GM12878 (cell line): ENCODE results near the gene UBQLN4. TPM values are rescaled to one million over a fixed set of nuclear protein-coding genes. Genes with fewer than 3 reads are reported as not detected.

Source experiments
- ATAC-seq: fragments of 200-7000 bp; cut with Tn5 transposase; 3 replicates; pipeline ENCODE4 v1.9.1; 2020; ENCODE audit warnings: mild to moderate bottlenecking, moderate library complexity
- BruUV-seq: library from RNA; stranded (reverse); fragments of 400-500 nt; replicated peaks from 2 replicates; lab custom pipeline; 2021; lab: Mats Ljungman, UMichigan
- CTCF ChIA-PET: fragments of 300-600 bp; sonication (Branson Sonifier 250); formaldehyde crosslinking; extraction: SDS; loops from one replicate; lab custom pipeline; 2021; ENCODE audit warnings: inconsistent platforms; lab: Yijun Ruan, JAX
- POLR2A ChIA-PET: fragments of 350-600 bp; formaldehyde crosslinking; extraction: SDS; loops from one replicate; lab custom pipeline; 2021; ENCODE audit warnings: inconsistent platforms; lab: Charles Lee
- RAD21 ChIA-PET: fragments of 300-600 bp; sonication (Branson Sonifier 250); formaldehyde crosslinking; loops from one replicate; lab custom pipeline; 2023; ENCODE audit warnings: antibody characterized with exemption; ENCODE audit not compliant: unreplicated experiment; lab: Charles Lee
- SMC1A ChIA-PET: fragments of 300-600 bp; sonication (Branson Sonifier 250); formaldehyde crosslinking; loops from one replicate; lab custom pipeline; 2023; ENCODE audit not compliant: unreplicated experiment, uncharacterized antibody; lab: Charles Lee
- DNase-seq: peaks from one replicate; pipeline ENCODE4 v3.0.0-alpha.2; 2011; ENCODE audit warnings: low read depth, low spot score
- FAIRE-seq: peaks from 3 replicates; lab custom pipeline; 2011; peaks lifted over from hg19 to GRCh38; lab: Jason Lieb, UNC
- H2AFZ ChIP-seq: 2 replicates; pipeline ENCODE4 v1.6.0; 2011; ENCODE audit warnings: low read depth, low read length, control low read depth; ENCODE audit not compliant: control insufficient read depth
- H3K27ac ChIP-seq: 2 replicates; pipeline ENCODE4 v1.5.1; 2011; ENCODE audit warnings: control low read depth; ENCODE audit not compliant: control insufficient read depth, insufficient read depth
- H3K27me3 ChIP-seq, 2 experiments: replicated peaks in 1 of 2; 2 replicates each; pipeline versions ENCODE4 v1.6.0 to v1.6.1; 2011; ENCODE audit warnings: low read length in 1 of 2; ENCODE audit not compliant: control insufficient read depth in 2 of 2, insufficient read depth in 2 of 2
- H3K36me3 ChIP-seq, 2 experiments: 2 replicates each; pipeline ENCODE4 v1.5.1; 2011; ENCODE audit warnings: low read length in 1 of 2; ENCODE audit not compliant: control insufficient read depth in 2 of 2, insufficient read depth in 2 of 2
- H3K4me1 ChIP-seq: 2 replicates; pipeline ENCODE4 v1.6.1; 2011; ENCODE audit warnings: mild to moderate bottlenecking, low read length, moderate library complexity, mixed read lengths; ENCODE audit not compliant: control insufficient read depth, insufficient read depth
- H3K4me2 ChIP-seq: 2 replicates; pipeline ENCODE4 v1.6.0; 2011; ENCODE audit warnings: control low read depth; ENCODE audit not compliant: control insufficient read depth, insufficient read depth
- H3K4me3 ChIP-seq: fragments of 200-600 bp; sonication (generic); 2 replicates; pipeline ENCODE4 v1.5.1; 2016
- H3K79me2 ChIP-seq: 2 replicates; pipeline ENCODE4 v1.6.0; 2011; ENCODE audit warnings: low read length; ENCODE audit not compliant: control insufficient read depth, insufficient read depth
- H3K9ac ChIP-seq: 2 replicates; pipeline ENCODE4 v1.8.0; 2011; ENCODE audit warnings: low read length, control low read depth, mixed read lengths; ENCODE audit not compliant: control insufficient read depth, insufficient read depth
- H3K9me3 ChIP-seq: replicated peaks from 3 replicates; pipeline ENCODE4 v1.5.1; 2011; ENCODE audit warnings: mild to moderate bottlenecking, low read length; ENCODE audit not compliant: control insufficient read depth, insufficient read depth
- H4K20me1 ChIP-seq: 2 replicates; pipeline ENCODE4 v1.6.0; 2011; ENCODE audit not compliant: control insufficient read depth, insufficient read depth
- CBX3 ChIP-seq: fragments of 200-600 bp; sonication (generic); IDR thresholded peaks from 2 replicates; pipeline ENCODE4 v1.6.1; 2016; ENCODE audit warnings: low read depth, borderline replicate concordance
- MEF2B ChIP-seq: fragments of 450-650 bp; IDR thresholded peaks from 2 replicates; pipeline ENCODE4 v1.6.1; 2018; ENCODE audit warnings: mild to moderate bottlenecking, moderate library complexity; ENCODE audit not compliant: partially characterized antibody, poor library complexity, severe bottlenecking
- SMAD5 ChIP-seq: IDR thresholded peaks from 2 replicates; pipeline ENCODE4 v1.6.1; 2016; ENCODE audit warnings: antibody characterized with exemption, low read depth
- SPI1 ChIP-seq: IDR thresholded peaks from 2 replicates; pipeline ENCODE4 v1.6.1; 2011; ENCODE audit warnings: low read depth, mild to moderate bottlenecking, low read length, moderate library complexity, borderline replicate concordance; ENCODE audit not compliant: insufficient read depth
- SREBF2 ChIP-seq: IDR thresholded peaks from 2 replicates; pipeline ENCODE4 v1.6.1; 2012; ENCODE audit warnings: mild to moderate bottlenecking, low read length
- WGBS: methylation state at CpG from one replicate; pipeline ENCODE4 v1.1.6; 2016; ENCODE audit warnings: low lambda C conversion rate; ENCODE audit not compliant: insufficient replicate concordance, insufficient coverage; ENCODE audit errors: missing lambda C conversion rate; 5-methylcytosine and 5-hydroxymethylcytosine counted together
- in situ Hi-C: fragments of 300-500 bp; cut with MboI; formaldehyde crosslinking; loops from 9 replicates; pipeline ENCODE4 v1.14.3; 2018; ENCODE audit warnings: mixed read lengths
- intact Hi-C: fragments of 100-400 bp; cut with micrococcal nuclease; formaldehyde crosslinking; loops from one replicate; pipeline ENCODE4 v1.14.2; 2022; ENCODE audit not compliant: unreplicated experiment
- polyA plus RNA-seq, 11 experiments: library from polyadenylated mRNA; depleted of rRNA in 4 of 11; unstranded in 6 of 11; stranded (reverse) in 5 of 11; fragments of >200 nt; fragmentation: Nextera tagmentation in 4 of 11; fragmentation: Illumina TruSeq in 1 of 11; extraction: Ambion mirVana in 4 of 11; extraction: Trizol in 1 of 11; gene quantifications; 1 replicate in 1 of 11; 2 replicates in 10 of 11; pipeline versions ENCODE4 v1.2.1 to v1.2.3, GENCODE V29; 2011 to 2016; ENCODE audit warnings: inconsistent platforms in 2 of 11, missing spikeins in 2 of 11, low read depth in 1 of 11
- total RNA-seq, 4 experiments: library from RNA; depleted of rRNA in 3 of 4; stranded (reverse); fragments of >200 nt in 3 of 4; fragmentation: Illumina TruSeq in 1 of 4; extraction: Trizol in 1 of 4; gene quantifications; 2 replicates each; pipeline versions ENCODE4 v1.2.1 to v1.2.3, GENCODE V29; 2013 to 2021
- TF ChIP-seq, protein P1 (sequence below): IDR thresholded peaks from 2 replicates; pipeline ENCODE4 v1.6.1; 2011; ENCODE audit warnings: low read depth, low read length, improper control_type of control experiment, borderline replicate concordance
- TF ChIP-seq, protein P2 (sequence below): IDR thresholded peaks from 2 replicates; pipeline ENCODE4 v1.6.1; 2011; ENCODE audit warnings: low read depth, mild to moderate bottlenecking, low read length, moderate library complexity, borderline replicate concordance; ENCODE audit errors: extremely low read depth
- TF ChIP-seq, protein P3 (sequence below), 3 experiments: IDR thresholded peaks in 2 of 3; conservative IDR thresholded peaks in 1 of 3; 2 replicates each; pipeline ENCODE4 v1.5.1; 2011; ENCODE audit warnings: low read depth in 3 of 3, low read length in 3 of 3, mild to moderate bottlenecking in 3 of 3, control low read depth in 2 of 3, moderate library complexity in 2 of 3, inconsistent platforms in 1 of 3, mixed read lengths in 1 of 3; ENCODE audit not compliant: control insufficient read depth in 2 of 3, insufficient read depth in 1 of 3; ENCODE audit errors: extremely low read depth in 1 of 3

UBQLN4 gene
- total and polyA plus RNA-seq, 10 of the 15 experiments (the other 5 are each of a cell fraction or from before 2014, with no cell fraction given): 10.0 to 44.6 (median 19.7) TPM

DNA sequence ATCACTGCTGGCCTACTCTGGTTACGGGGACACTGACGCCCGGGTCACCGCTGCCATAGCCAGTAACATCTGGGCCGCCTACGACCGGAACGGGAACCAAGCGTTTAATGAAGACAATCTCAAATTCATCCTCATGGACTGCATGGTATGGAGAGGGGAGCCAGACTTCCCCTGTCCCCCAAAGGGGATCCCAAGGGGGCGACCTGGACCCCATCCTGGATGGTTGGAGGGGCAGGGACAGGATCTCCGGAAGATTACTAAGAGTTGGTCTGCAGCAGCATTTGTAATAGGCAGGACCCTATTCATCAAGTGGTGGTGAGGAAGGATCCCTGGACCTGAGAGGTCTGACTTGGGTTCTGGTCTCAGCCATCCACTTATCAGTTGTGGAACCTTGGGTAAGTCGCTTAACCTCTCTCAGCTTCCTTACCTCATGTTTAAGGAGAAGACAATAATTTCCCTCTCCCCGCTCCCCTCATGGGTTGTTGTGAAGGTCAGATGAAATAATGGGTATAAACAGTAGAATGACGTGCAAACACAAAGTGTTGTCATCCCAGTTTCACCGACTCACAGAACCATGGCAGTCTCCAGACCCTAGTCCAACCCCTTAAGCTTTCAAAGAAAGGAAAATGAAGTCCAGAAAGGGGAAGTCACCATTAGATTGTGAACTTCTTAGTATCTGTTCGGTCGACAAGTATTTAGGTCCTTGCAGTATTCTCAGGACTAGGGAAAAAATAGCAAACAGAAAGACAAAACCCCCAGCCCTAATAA is 1.9 kb upstream of the UBQLN4 start:
- ChIA-PET RAD21 (interaction anchor here (1.1 kb wide), 1 partner anchor 11 kb away, joined by 3 read pairs; no protein-coding TSS in a partner anchor), POLR2A (interaction anchor here (0.7 to 1.2 kb wide), 2 partner anchors 35 to 110 kb away, joined by 3 to 4 read pairs; partner anchors contain the start of gene SSR2), SMC1A (interaction anchor here (1.0 to 2.3 kb wide), 2 partner anchors 11 to 117 kb away, joined by 4 to 7 read pairs; no protein-coding TSS in a partner anchor), CTCF (interaction anchor here (1.2 to 3.1 kb wide), 2 partner anchors 10 to 66 kb away, joined by 5 to 28 read pairs; no protein-coding TSS in a partner anchor)
- Histone ChIP-seq H3K4me3 (peak overlapping the region; percentile 93), H3K27ac (peak overlapping the region; percentile 95), H3K79me2 (peaks cover 19% of the 10 kb centered on the region), H4K20me1 (no peaks in the 10 kb centered on the region), H2AFZ (peak overlapping the region; percentile 98), H3K4me1 (no peaks in the 10 kb centered on the region; the same call in 1 of the 2 replicates), H3K36me3 (no peaks in the 10 kb centered on the region), H3K4me2 (peak overlapping the region; percentile 99), H3K27me3 (no peaks in the 10 kb centered on the region), H3K9me3 (no peaks in the 10 kb centered on the region), H3K9ac (peak overlapping the region; percentile 96)
- FAIRE-seq: no peak
- in situ Hi-C loops: no loop called here
- ATAC-seq: peak; percentile 1; the same call in 1 of the 3 replicates
- DNase-seq: no peak
- WGBS: 19% methylated on average over 17 of the region's 17 CpGs
- intact Hi-C loops: loop anchor here (2.0 to 10.0 kb wide), 3 partner anchors 35 to 201 kb away; partner anchors contain the start of genes GON4L, SSR2 and SYT11
- BruUV-seq: no TSS peak
- TF ChIP-seq, protein P1, sequence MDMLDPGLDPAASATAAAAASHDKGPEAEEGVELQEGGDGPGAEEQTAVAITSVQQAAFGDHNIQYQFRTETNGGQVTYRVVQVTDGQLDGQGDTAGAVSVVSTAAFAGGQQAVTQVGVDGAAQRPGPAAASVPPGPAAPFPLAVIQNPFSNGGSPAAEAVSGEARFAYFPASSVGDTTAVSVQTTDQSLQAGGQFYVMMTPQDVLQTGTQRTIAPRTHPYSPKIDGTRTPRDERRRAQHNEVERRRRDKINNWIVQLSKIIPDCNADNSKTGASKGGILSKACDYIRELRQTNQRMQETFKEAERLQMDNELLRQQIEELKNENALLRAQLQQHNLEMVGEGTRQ: no peak
- no peak for TF ChIP-seq MEF2B
- peak; percentile 85; the same call in 1 of the 2 replicates for TF ChIP-seq SPI1
- TF ChIP-seq, protein P2, sequence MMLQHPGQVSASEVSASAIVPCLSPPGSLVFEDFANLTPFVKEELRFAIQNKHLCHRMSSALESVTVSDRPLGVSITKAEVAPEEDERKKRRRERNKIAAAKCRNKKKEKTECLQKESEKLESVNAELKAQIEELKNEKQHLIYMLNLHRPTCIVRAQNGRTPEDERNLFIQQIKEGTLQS: no peak
- no peak for TF ChIP-seq SREBF2
- no peak for TF ChIP-seq CBX3
- TF ChIP-seq SMAD5: 0 out of 2 replicates have a peak, but pooled peaks have one; percentile 31
- TF ChIP-seq, protein P3, sequence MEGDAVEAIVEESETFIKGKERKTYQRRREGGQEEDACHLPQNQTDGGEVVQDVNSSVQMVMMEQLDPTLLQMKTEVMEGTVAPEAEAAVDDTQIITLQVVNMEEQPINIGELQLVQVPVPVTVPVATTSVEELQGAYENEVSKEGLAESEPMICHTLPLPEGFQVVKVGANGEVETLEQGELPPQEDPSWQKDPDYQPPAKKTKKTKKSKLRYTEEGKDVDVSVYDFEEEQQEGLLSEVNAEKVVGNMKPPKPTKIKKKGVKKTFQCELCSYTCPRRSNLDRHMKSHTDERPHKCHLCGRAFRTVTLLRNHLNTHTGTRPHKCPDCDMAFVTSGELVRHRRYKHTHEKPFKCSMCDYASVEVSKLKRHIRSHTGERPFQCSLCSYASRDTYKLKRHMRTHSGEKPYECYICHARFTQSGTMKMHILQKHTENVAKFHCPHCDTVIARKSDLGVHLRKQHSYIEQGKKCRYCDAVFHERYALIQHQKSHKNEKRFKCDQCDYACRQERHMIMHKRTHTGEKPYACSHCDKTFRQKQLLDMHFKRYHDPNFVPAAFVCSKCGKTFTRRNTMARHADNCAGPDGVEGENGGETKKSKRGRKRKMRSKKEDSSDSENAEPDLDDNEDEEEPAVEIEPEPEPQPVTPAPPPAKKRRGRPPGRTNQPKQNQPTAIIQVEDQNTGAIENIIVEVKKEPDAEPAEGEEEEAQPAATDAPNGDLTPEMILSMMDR (IDR thresholded peaks at IDR 0.05 in 2 of 3, conservative IDR thresholded peaks at IDR 0.05 in 1 of 3; ENCODE audit: control insufficient read depth in 2 of 3, extremely low read depth in 1 of 3, insufficient read depth in 1 of 3, low read depth in 3 of 3, low read length in 3 of 3): no peak
